GM21737 (cell line): Measurements from ENCODE around the gene NEAT1.
A peak's percentile ranks its signal among the peaks of the same experiment; 100 is the strongest.

ENCODE experiments used
- ATAC-seq: cut with Tn5 transposase; IDR thresholded peaks from one replicate; pipeline ENCODE4 v1.9.1; 2021; ENCODE audit warnings: mild to moderate bottlenecking, moderate library complexity; ENCODE audit not compliant: unreplicated experiment

NEAT1 gene

GRCh38 chr11:65422633-65423515, at the start of gene NEAT1:
NEAT1 (plus strand) TSS chr11:65422798.
- ATAC-seq = no peak

GRCh38 chr11:65373839-65374580, 48.6 kb upstream of the NEAT1 start:
- ATAC-seq = no peak

GRCh38 chr11:65375012-65375411, 47.6 kb upstream of the NEAT1 start:
- ATAC-seq = no peak

DNA sequence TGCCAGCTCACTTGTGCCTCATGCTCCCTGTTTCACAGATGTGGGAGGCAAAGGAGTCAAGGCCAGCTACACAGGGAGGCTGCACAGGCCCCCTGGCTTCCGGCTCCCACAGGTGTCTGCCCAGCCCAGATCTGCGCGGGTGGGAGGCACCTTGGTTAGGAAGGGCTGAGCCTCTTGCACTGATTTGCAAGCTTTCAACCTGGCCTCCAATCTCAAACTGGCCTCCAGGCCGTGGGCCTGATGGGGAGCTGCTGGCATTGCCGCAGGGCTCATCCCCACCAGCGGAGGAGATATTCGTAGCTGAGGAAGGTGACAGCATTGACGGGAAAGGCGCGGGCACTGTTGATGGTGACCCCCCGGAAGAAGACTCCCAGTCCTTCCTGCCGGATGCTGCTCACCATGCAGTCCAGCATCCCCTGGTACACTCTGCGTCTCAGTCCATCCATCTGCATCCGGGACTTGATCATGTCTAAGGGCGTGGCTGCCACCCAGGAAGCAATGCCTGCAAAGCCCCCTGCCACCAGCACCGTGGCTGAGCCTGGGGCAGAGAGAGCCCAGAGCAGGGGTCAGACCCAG, 46.4 kb upstream of the NEAT1 start:
- ATAC-seq = no peak

- no peak for ATAC-seq
These were observed 45.6 kb upstream of the NEAT1 start for GRCh38 chr11:65377036-65377435.

DNA sequence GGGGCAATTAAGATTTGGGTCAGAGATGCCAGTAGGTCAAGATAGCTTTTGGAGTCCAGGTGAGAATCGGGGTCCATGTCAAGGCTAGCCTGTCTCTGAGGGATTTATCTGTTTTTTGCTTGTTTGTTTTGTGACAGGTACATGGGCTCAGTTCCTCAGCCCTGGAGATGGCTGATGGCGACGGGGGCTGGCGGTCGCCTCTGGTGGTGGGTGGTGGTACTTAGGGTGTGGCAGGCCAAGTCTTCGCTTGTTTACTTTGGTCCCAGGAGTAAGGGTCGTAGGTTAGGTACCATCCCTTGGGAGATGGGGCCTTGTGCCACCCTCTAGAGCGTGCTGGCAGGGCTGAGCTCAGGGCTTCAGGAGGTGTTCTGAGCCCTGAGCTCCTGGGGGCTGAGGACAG, 44.8 kb upstream of the NEAT1 start:
- no peak for ATAC-seq

DNA sequence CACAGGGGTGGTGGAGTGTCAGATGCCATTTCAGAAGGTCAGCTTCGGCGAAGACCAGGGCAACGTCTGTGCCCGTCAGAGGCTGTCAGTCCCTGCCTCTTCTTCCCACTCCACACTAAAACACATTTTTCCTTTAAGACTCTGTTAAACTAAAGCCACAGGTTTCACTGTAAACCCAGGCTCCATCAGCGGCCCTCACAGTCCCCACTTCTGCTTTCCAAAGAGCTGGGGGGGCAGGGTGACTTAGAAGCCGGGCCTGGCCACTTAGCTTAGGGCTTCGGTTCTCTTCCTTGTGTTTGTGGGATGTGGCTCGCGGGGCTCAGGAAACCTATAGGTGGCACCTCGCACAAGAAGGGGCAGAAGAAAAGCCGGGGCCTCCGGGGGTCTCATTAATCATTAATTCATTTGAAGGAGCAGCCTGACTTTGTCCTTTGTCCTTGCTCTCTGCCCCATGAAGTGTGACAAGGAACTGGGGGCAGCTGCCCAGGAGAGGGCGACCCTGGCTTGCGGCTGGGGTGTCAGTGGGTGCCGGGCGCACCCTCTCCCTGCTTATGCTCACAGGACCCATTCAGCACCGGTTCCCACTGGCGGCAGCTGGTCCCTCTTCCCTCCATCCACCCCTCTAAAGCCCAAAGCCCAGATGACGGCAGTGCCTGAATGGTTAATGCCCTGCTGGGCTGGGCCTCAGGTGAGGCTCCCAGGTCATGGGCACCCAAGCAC, 44.2 kb upstream of the NEAT1 start:
- ATAC-seq = no peak

- no peak for ATAC-seq
These were observed 43.5 kb upstream of the NEAT1 start for GRCh38 chr11:65378928-65379638.

GRCh38 chr11:65379698-65380459, 42.7 kb upstream of the NEAT1 start:
- ATAC-seq = no peak

GRCh38 chr11:65380460-65381119, 42.0 kb upstream of the NEAT1 start:
- ATAC-seq = no peak

- ATAC-seq = no peak
These were observed 40.9 kb upstream of the NEAT1 start for GRCh38 chr11:65381716-65382032.

DNA sequence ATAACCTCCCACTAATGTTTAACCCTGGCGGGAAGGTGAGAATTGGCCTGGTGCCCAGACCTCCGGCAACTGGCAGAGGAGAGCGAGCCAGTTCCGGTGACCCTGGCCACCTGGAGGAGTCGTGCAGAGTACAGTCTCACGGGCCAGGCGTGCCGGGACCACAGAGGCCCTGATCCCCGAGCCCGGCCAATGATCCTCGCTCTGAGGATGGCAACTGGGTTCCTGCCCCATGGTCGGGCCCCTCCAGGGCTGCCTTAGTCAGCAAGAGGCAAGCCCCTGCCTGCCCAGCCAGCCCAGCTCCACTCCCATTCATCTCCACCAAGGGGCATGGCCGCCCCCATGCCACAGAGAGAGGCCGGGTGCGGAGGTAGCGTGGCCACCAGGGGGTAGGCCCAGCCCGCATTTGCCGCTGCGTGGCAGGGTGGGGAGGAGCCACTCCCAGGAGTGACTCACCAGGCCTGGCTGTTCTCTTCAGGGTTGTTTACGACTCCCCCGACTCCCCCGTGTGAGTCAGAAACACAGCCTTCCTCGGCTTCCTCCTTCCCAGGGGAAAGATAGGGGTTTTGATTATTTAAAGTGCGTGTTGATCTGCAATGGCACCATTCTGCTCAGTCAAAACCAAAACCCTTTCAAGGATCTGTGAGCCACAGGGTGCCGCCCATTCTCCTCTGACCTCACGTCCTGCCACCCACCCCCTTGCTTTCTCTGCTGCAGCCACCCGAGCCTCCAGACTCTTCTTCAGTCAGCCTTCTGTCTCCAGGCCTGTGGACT, 40.4 kb upstream of the NEAT1 start, which contains the start of gene SLC25A45:
Gene SLC25A45 (minus strand): TSS at position 614 of the 771 bp plus-strand sequence. CDS start 695 bp downstream, outside the sequence.
- ATAC-seq = peak; percentile 56

DNA sequence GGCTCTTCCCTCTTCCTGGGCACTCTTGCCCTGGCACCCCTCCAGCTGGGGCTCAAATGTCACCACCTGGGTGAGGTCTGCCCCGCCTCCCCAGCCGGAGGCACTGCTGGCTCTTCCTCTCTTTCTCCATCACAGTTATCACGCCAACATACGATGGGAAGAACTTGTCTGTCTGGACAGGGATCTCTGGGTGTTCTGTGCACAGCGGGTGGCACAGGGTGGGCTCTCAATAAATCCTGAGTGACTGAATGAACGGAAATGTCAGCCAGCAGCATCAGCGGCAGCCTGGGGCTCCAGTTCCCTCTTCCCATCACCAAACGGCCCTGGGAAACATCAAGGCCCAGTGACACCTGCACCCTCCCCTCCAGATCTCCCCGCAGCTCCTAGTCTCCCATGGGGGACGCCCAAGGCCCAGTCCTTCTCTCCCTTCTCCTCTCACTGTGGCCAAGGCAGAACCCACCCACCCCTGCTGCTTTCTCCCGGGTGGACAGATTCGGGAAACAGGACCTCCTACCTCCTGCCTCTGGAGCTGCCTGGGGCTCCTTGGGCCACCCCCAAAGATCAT, 39.7 kb upstream of the NEAT1 start:
- ATAC-seq = no peak

- ATAC-seq = no peak
These were observed 38.8 kb upstream of the NEAT1 start for GRCh38 chr11:65383778-65384177.

GRCh38 chr11:65384301-65384889, 38.2 kb upstream of the NEAT1 start:
- ATAC-seq = no peak

GRCh38 chr11:65386307-65387140, 36.1 kb upstream of the NEAT1 start, which contains the start of gene FRMD8:
FRMD8 (plus strand) TSS chr11:65386637; CDS start chr11:65387037, 400 bp downstream.
- ATAC-seq = peak; percentile 37

GRCh38 chr11:65388731-65389130, 33.9 kb upstream of the NEAT1 start:
- no peak for ATAC-seq
